PC-9 (cell line): ENCODE measurements around the gene SYNPR. TPM values are rescaled to one million over a fixed set of nuclear protein-coding genes. Genes with fewer than 3 reads are reported as not detected.

Source experiments
- BruUV-seq: library from RNA; stranded (reverse); fragments of 400-500 nt; replicated peaks from 2 replicates; lab custom pipeline; 2021; lab: Mats Ljungman, UMichigan
- CTCF ChIA-PET: fragments of 300-600 bp; sonication (Branson Sonifier 250); formaldehyde crosslinking; loops from one replicate; lab custom pipeline; 2022; ENCODE audit warnings: antibody characterized with exemption; lab: Charles Lee
- POLR2A ChIA-PET: fragments of 300-600 bp; sonication (Branson Sonifier 250); formaldehyde crosslinking; loops from one replicate; lab custom pipeline; 2022; ENCODE audit warnings: antibody characterized with exemption; ENCODE audit not compliant: unreplicated experiment; lab: Charles Lee
- DNase-seq, 2 experiments: peaks; one replicate each; pipeline versions ENCODE4 v3.0.0 to v3.0.0-alpha.2; 2015 to 2022; ENCODE audit warnings: mixed read lengths in 1 of 2
- H2AFZ ChIP-seq: fragments of 200-600 bp; sonication (generic); 2 replicates; pipeline ENCODE4 v1.8.1; 2017; ENCODE audit warnings: antibody characterized with exemption
- H3F3A ChIP-seq: fragments of 200-600 bp; sonication (generic); 2 replicates; pipeline ENCODE4 v1.8.1; 2017; ENCODE audit warnings: antibody characterized with exemption, mild to moderate bottlenecking, low read depth; ENCODE audit not compliant: insufficient read depth
- H3K27ac ChIP-seq: fragments of 200-600 bp; sonication (generic); 2 replicates; pipeline ENCODE4 v1.6.1; 2016; ENCODE audit warnings: mixed run types
- H3K27me3 ChIP-seq: fragments of 200-600 bp; sonication (generic); 2 replicates; pipeline ENCODE4 v1.6.1; 2016; ENCODE audit warnings: low read depth, mixed run types; ENCODE audit not compliant: insufficient read depth
- H3K36me3 ChIP-seq: fragments of 200-600 bp; sonication (generic); 2 replicates; pipeline ENCODE4 v1.6.1; 2016; ENCODE audit warnings: low read depth, mixed run types
- H3K4me1 ChIP-seq: fragments of 200-600 bp; sonication (generic); replicated peaks from 2 replicates; pipeline ENCODE4 v1.6.1; 2016; ENCODE audit warnings: mixed run types; ENCODE audit not compliant: insufficient read depth
- H3K4me2 ChIP-seq: fragments of 200-600 bp; sonication (generic); 2 replicates; pipeline ENCODE4 v1.6.1; 2017; ENCODE audit warnings: mixed run types
- H3K4me3 ChIP-seq: fragments of 200-600 bp; sonication (generic); 2 replicates; pipeline ENCODE4 v1.6.1; 2016; ENCODE audit warnings: mixed run types
- H3K79me2 ChIP-seq: fragments of 200-600 bp; sonication (generic); 2 replicates; pipeline ENCODE4 v1.6.1; 2017; ENCODE audit warnings: low read depth, mixed run types
- H3K9me2 ChIP-seq: fragments of 200-600 bp; sonication (generic); 2 replicates; pipeline ENCODE4 v1.8.1; 2017; ENCODE audit warnings: mild to moderate bottlenecking; ENCODE audit not compliant: insufficient read depth
- H3K9me3 ChIP-seq: fragments of 200-600 bp; sonication (generic); 2 replicates; pipeline ENCODE4 v1.8.1; 2016; ENCODE audit warnings: low read depth; ENCODE audit not compliant: insufficient read depth
- H4K20me1 ChIP-seq: fragments of 200-600 bp; sonication (generic); 2 replicates; pipeline ENCODE4 v1.8.1; 2017; ENCODE audit not compliant: insufficient read depth
- EZH2 ChIP-seq: fragments of 200-600 bp; sonication (generic); IDR thresholded peaks from 2 replicates; pipeline ENCODE4 v1.8.0; 2017; ENCODE audit warnings: antibody characterized with exemption, low read depth
- intact Hi-C: fragments of 100-400 bp; cut with micrococcal nuclease; formaldehyde crosslinking; loops from one replicate; pipeline ENCODE4 v1.10.0; 2022; ENCODE audit not compliant: unreplicated experiment
- total RNA-seq: library from RNA; stranded (reverse); gene quantifications from 2 replicates; pipeline ENCODE4 v1.2.3, GENCODE V29; 2021
- TF ChIP-seq, protein P1 (sequence below): fragments of 200-600 bp; sonication (generic); conservative IDR thresholded peaks from 2 replicates; pipeline ENCODE4 v1.6.1; 2017; ENCODE audit warnings: mixed run types, antibody characterized with exemption, mild to moderate bottlenecking, moderate library complexity

The SYNPR gene
- total RNA-seq, 1 experiment from 2014 or later: not detected

DNA sequence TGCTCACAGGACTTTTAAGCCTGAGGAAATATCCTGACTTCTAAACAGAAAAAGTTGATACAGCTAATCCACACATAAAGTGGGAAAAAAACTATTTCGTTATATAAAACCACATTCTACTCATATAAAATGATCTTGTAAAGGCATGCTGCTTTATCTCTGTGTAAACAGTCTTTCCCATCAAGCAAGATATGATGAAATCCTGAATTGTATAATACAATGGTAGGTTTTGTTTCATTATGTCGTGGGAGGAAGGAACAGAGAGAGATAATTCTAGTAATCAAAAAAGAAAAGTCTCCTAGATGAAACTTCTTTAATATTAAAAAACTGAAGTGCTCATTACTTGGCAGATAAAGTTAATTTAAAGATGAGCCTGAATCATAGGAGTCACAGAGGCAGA lies 281.8 kb downstream of the SYNPR start:
- Histone ChIP-seq H2AFZ (no peak overlapping the region), H3K79me2 (no peaks in the 10 kb centered on the region), H3K9me2 (no peaks in the 10 kb centered on the region), H3K9me3 (no peaks in the 10 kb centered on the region), H3K36me3 (no peaks in the 10 kb centered on the region), H4K20me1 (no peaks in the 10 kb centered on the region), H3F3A (no peaks in the 10 kb centered on the region), H3K27ac (no peak overlapping the region), H3K4me2 (no peak overlapping the region), H3K4me1 (no peaks in the 10 kb centered on the region), H3K27me3 (no peaks in the 10 kb centered on the region), H3K4me3 (no peak overlapping the region)
- ChIA-PET POLR2A (no interaction called here), CTCF (no interaction called here)
- TF ChIP-seq, protein P1, sequence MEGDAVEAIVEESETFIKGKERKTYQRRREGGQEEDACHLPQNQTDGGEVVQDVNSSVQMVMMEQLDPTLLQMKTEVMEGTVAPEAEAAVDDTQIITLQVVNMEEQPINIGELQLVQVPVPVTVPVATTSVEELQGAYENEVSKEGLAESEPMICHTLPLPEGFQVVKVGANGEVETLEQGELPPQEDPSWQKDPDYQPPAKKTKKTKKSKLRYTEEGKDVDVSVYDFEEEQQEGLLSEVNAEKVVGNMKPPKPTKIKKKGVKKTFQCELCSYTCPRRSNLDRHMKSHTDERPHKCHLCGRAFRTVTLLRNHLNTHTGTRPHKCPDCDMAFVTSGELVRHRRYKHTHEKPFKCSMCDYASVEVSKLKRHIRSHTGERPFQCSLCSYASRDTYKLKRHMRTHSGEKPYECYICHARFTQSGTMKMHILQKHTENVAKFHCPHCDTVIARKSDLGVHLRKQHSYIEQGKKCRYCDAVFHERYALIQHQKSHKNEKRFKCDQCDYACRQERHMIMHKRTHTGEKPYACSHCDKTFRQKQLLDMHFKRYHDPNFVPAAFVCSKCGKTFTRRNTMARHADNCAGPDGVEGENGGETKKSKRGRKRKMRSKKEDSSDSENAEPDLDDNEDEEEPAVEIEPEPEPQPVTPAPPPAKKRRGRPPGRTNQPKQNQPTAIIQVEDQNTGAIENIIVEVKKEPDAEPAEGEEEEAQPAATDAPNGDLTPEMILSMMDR: no peak
- no peak for TF ChIP-seq EZH2
- DNase-seq: no peak
- no TSS peak for BruUV-seq
- intact Hi-C loops: no loop called here

DNA sequence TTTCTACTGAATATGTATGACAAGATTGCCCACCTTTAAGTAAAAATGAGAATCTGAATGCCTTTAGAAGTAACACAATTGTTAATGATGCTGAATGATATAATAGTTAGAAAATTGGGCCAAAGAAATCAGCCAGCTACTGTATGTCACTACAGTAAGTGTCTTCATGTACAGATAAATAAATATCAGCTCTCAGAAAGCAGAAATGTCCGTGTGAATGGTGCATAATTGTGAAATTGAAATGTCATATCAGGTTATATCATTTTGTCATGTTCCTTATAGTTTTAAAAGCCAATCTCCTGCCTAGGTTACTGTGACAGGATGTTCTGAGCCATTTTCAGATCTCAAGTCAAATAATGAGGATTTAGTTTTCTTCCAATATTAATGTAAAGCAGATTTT lies 283.8 kb downstream of the SYNPR start:
- Histone ChIP-seq H3K27ac (no peak overlapping the region), H4K20me1 (no peaks in the 10 kb centered on the region), H3F3A (no peaks in the 10 kb centered on the region), H3K4me3 (no peak overlapping the region), H3K79me2 (no peaks in the 10 kb centered on the region), H3K9me3 (no peaks in the 10 kb centered on the region), H3K4me1 (no peaks in the 10 kb centered on the region), H3K27me3 (no peaks in the 10 kb centered on the region), H3K36me3 (no peaks in the 10 kb centered on the region), H2AFZ (no peak overlapping the region), H3K9me2 (no peaks in the 10 kb centered on the region), H3K4me2 (no peak overlapping the region)
- CTCF ChIA-PET: no interaction called here
- intact Hi-C loops: no loop called here
- POLR2A ChIA-PET: no interaction called here
- no peak for DNase-seq
- no TSS peak for BruUV-seq
- TF ChIP-seq, protein P1: no peak
- TF ChIP-seq EZH2: no peak

DNA sequence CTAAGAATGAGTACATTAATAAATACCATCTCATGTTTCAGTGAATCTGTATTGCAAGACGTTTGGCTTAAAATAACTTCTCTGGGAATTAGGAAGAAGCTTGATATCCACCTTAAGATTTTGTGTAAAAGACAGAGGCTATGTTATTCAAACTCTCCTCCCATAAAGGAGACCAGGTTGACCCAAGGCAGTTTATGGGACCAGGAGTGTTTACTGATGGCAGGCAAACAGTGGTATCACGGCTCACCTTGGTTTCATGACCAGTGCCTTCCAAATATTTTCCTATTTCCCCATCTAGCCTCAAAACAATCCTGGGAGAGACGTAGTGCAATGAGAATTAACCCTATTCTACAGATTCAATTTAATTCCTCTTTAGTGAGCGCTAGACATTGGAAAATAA lies 284.2 kb downstream of the SYNPR start:
- Histone ChIP-seq H3K27ac (no peak overlapping the region), H3K36me3 (no peaks in the 10 kb centered on the region), H3K27me3 (no peaks in the 10 kb centered on the region), H3F3A (no peaks in the 10 kb centered on the region), H3K4me1 (no peaks in the 10 kb centered on the region), H3K9me3 (no peaks in the 10 kb centered on the region), H3K4me3 (no peak overlapping the region), H4K20me1 (no peaks in the 10 kb centered on the region), H3K4me2 (no peak overlapping the region), H3K79me2 (no peaks in the 10 kb centered on the region), H3K9me2 (no peaks in the 10 kb centered on the region), H2AFZ (no peak overlapping the region)
- TF ChIP-seq, protein P1: no peak
- no peak for TF ChIP-seq EZH2
- no TSS peak for BruUV-seq
- no peak for DNase-seq
- POLR2A ChIA-PET: no interaction called here
- intact Hi-C loops: no loop called here
- CTCF ChIA-PET: no interaction called here
